Stimulated activated CD4-positive, alpha-beta T cell treated with anti-CD3 and anti-CD28 coated beads, Interleukin-1b, Interleukin-23, amount 100 ng/mL, for 4 hours (primary cell): Measurements from ENCODE around the gene FCER1G.

Experiments used
- DNase-seq, 2 donors: peaks; one replicate each; pipeline ENCODE4 v3.0.0-alpha.2; 2020; ENCODE audit warnings: low read depth in 2 of 2

The FCER1G gene

DNA sequence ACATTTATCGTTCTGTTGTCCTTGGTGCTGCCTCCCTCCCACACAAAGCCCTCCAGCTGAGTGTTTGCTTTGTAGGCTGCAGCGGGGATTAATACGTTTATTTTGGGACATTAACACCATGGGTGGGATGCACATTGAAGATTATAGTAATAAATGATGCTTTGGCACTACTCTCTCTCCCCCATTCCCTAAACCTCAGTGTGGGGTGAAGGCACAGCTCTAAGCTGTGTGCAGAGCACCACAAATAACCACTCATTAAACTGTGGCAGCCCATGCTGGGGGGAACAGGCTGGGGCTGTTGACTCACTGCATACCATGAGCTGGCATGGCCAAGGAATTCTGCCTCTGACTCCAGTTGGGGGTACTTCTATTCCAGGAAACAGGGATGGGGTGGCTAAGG lies 51.1 kb downstream of the FCER1G start:
- DNase-seq = no peak

DNA sequence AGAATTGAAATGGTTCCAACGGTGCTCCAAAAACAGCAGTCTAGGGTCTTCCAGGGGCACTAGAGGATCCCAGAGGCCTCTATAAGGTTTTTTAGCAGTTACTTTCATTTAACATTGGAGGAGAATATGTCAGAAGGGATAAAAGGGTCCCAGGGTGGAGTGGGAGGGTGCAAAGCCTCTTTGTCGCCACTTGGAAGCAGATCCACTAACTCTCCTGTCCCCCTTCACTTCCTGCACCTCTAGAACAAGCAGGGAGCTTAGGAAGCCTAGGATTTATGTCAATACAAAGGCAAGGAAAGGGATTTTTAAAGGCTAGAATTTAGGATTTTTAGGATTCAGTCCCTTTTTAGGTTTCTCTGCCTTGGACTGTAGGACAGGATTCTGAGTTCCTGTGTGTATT lies 51.7 kb downstream of the FCER1G start:
- DNase-seq = no peak

DNA sequence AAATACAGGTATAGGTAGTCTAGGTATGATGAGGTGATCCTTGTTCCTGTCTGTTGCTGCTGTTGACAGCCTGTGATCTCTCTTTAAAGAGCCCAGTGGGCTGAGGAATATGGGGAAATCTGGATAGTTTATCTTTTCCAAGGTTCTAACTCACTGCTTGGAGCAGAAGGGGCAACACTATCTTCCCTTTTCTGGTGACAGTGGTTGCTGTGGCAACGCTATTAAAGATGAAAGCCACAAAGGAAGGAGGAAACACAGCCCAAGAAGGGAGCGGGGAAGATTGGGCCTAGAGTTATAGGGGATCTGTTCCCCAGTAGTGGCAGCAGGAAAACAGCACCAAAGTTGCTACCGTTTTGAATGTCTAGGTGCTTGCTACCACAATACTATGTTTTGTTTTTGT lies 52.2 kb downstream of the FCER1G start:
- DNase-seq = no peak
